BLaER1 treated with 17β-estradiol and CSF1 and Interleukin-3, amounts not matched to agents 10 nM and 100 nM (cell line): ENCODE measurements around the gene TLX3.
A peak's percentile ranks its signal among the peaks of the same experiment; 100 is the strongest.

Experiments used
- H3K27ac ChIP-seq, 11 experiments: shearing (Covaris generic); formaldehyde crosslinking; 2 replicates each; pipeline ENCODE4 v1.8.1; 2022
- H3K27me3 ChIP-seq, 11 experiments: shearing (Covaris generic); formaldehyde crosslinking; 2 replicates each; pipeline ENCODE4 v1.8.1; 2022
- H3K36me3 ChIP-seq, 11 experiments: shearing (Covaris generic); formaldehyde crosslinking; 2 replicates each; pipeline ENCODE4 v1.8.1; 2022
- H3K4me1 ChIP-seq, 10 experiments: shearing (Covaris generic); formaldehyde crosslinking; 2 replicates each; pipeline ENCODE4 v1.8.1; 2022
- H3K4me2 ChIP-seq, 11 experiments: shearing (Covaris generic); formaldehyde crosslinking; 2 replicates each; pipeline ENCODE4 v1.8.1; 2022
- H3K4me3 ChIP-seq, 10 experiments: shearing (Covaris generic); formaldehyde crosslinking; 2 replicates each; pipeline ENCODE4 v1.8.1; 2022
- H3K9ac ChIP-seq, 11 experiments: shearing (Covaris generic); formaldehyde crosslinking; 2 replicates each; pipeline ENCODE4 v1.8.1; 2022
- H3K9me3 ChIP-seq, 11 experiments: shearing (Covaris generic); formaldehyde crosslinking; replicated peaks in 1 of 11; 2 replicates each; pipeline ENCODE4 v1.8.1; 2022
- H4K20me1 ChIP-seq, 11 experiments: shearing (Covaris generic); formaldehyde crosslinking; 2 replicates each; pipeline ENCODE4 v1.8.1; 2022
- Cebpa-rat ChIP-seq, 11 experiments: shearing (Covaris generic); IDR thresholded peaks; 2 replicates each; pipeline ENCODE4 v1.8.1; 2022

Gene TLX3

DNA sequence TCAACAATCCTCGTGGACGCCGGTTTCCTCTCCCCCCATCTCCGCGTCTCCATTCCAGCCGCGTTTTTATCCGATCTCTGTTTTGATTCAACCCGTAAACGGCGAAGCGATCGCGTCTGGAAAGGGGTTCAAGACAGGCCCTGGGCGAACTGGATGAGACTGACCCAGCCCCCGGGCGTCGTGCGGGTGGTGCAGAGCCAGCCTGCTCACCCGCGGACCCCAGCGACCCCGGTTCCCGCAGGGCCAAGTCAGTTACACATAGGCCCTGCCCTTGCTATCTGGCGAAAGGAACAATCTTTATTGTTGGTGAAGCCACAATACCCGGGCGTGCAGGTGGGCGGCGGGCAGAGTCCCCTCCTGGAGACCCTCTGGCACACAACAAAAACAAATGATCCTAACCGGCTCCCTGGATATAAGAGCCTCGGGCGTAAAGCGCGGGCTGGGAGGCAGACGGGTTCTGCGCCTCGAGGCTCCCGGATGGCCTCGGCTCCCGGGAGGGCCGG lies 1.8 kb downstream of the TLX3 start:
- peaks cover 0 to 7% (median 0%) of the 10 kb centered on the region in 11 experiments; a peak in 1 of 22 replicates for H3K36me3 ChIP-seq
- no peak overlapping the region for H3K9ac ChIP-seq
- no peaks in the 10 kb centered on the region for H4K20me1 ChIP-seq
- peaks cover 49 to 66% (median 62%) of the 10 kb centered on the region in 11 experiments for H3K27me3 ChIP-seq
- H3K4me2 ChIP-seq = no peak overlapping the region
- TF ChIP-seq Cebpa-rat (IDR thresholded peaks at IDR 0.05) = no peak
- H3K9me3 ChIP-seq = peaks cover 81 to 86% (median 83%) of the 10 kb centered on the region in 11 experiments
- peak overlapping the region in 2 of 10 experiments; percentile 23 to 28; a peak in 2 of 20 replicates for H3K4me3 ChIP-seq
- H3K4me1 ChIP-seq = no peaks in the 10 kb centered on the region
- H3K27ac ChIP-seq = no peak overlapping the region

DNA sequence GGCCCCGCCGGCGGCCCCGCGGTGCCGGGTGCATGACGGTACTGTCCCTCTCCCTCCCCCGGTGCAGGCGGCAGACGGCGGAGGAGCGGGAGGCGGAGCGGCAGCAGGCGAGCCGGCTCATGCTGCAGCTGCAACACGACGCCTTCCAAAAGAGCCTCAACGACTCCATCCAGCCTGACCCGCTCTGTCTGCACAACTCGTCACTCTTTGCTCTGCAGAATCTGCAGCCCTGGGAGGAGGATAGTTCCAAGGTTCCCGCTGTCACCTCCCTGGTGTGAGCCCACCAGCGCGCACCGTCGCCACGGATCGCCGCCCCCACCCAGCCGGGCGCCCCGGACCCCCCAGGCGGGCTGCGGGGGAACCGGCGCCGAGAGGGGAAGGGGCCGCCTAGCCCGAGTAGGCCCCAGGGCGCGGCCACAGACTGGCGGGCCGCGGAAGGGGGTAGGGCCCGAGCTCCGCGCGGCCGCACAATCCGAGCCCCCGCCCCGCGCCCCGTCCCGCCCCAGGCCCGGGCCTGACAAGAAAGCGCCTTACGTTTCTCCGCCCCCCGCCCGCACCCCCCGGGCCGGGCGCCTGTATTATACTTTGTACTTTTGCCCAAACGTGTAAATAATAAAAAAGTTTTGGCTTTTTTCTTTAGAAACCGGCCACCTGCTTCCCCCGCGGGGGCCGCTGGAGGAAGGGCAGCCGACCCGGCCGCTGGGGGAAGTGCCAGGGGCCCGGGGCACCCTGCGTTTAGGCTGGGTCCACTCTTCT lies 2.5 kb downstream of the TLX3 start:
- Histone ChIP-seq H3K36me3 (peaks cover 0 to 7% (median 0%) of the 10 kb centered on the region in 11 experiments; a peak in 1 of 22 replicates), H3K9ac (no peak overlapping the region), H3K9me3 (peaks cover 88 to 93% (median 90%) of the 10 kb centered on the region in 11 experiments), H3K4me1 (no peaks in the 10 kb centered on the region), H3K27ac (no peak overlapping the region), H3K27me3 (peaks cover 49 to 70% (median 62%) of the 10 kb centered on the region in 11 experiments), H3K4me3 (peak overlapping the region in 3 of 10 experiments; percentile 23 to 47 (median 40); a peak in 6 of 20 replicates), H4K20me1 (no peaks in the 10 kb centered on the region), H3K4me2 (no peak overlapping the region)
- no peak for TF ChIP-seq Cebpa-rat (IDR thresholded peaks at IDR 0.05)

DNA sequence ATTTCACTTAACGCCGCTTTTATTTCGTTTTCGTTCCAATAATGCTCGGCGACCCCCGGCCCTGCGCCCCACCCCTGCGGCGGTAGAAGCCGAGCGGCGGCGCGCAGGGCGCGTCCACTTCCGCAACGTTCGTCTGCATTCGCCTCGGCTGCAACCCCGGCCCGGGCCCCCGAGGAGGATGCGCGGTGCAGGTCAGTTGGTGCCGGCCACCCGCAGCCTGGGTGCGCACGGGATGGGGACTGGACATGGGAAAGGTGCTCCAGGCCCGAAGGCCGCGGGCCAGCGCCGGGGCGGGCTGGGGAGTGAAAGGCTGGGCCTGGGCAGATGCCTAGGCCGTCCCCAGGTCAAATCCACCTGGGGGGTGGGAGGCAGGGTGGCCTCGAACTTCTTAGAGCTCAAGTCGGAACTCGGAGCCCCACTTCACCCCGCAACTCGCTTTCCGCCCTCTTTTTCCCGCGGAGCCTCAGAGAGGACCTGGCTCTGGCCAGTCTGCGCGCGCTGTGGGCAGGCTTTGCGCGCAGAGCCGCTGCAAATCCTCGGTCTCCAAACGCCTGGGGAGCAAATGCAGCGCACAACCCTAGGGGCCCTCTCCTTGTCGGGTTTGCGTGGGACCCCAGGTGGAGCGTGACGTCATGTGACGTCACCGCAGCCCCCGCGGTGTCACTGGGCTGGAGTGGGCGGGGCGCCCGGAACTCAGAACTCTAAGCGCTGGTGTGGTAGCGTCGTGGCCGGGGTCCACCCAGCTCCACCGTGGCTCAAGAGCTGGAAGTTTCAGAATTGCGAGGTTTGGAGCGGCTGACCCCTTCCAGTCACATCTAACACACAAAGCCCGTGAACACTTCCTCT lies 3.3 kb downstream of the TLX3 start:
- Histone ChIP-seq H3K27ac (no peak overlapping the region), H3K9me3 (peaks cover 95 to 99% (median 98%) of the 10 kb centered on the region in 11 experiments), H3K4me1 (no peaks in the 10 kb centered on the region), H3K4me3 (peak overlapping the region in 6 of 10 experiments; percentile 2 to 47 (median 30); a peak in 9 of 20 replicates), H3K4me2 (no peak overlapping the region), H4K20me1 (no peaks in the 10 kb centered on the region), H3K9ac (no peak overlapping the region), H3K27me3 (peaks cover 49 to 79% (median 68%) of the 10 kb centered on the region in 11 experiments), H3K36me3 (peaks cover 0 to 7% (median 0%) of the 10 kb centered on the region in 11 experiments; a peak in 1 of 22 replicates)
- no peak for TF ChIP-seq Cebpa-rat (IDR thresholded peaks at IDR 0.05)

DNA sequence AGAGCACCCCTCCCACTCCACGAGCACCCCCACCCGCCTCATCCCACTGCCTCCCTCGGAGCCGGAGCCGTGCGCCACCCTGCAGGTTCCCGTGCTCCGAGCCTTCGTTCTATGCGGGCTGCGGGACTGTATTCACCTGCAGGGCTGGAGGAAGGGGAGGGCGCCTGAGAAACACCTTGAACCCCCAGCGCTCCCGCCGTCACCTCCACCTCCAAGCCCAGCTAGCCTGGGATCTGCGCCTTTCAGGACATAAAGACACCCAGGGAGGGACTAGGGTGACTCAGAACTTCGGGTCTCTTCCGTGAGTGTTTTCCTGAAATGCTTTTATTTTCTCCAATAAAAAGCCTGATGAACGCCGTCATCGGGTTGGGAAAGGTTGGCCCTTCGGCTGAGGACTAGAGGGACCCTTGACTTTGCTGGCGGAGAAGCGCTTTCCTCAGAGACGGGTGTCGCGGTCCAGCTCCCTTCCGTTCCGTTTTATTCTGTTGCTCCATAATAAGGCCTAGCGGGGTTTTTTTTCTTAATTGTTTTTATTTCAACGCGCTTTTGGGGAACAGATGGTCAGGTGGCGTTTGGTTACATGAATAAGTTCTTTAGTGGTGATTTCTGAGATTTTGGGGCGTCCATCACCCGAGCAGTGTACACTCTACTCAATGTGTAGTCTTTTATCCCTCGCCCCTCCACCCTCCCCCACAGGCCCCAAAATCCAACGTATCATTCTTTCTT lies 4.6 kb downstream of the TLX3 start:
- no peak overlapping the region for H3K4me3 ChIP-seq
- peaks cover 82 to 93% (median 90%) of the 10 kb centered on the region in 11 experiments for H3K9me3 ChIP-seq
- no peak overlapping the region for H3K9ac ChIP-seq
- H3K27ac ChIP-seq = no peak overlapping the region
- H3K36me3 ChIP-seq = peaks cover 0 to 7% (median 0%) of the 10 kb centered on the region in 11 experiments; a peak in 1 of 22 replicates
- no peak for TF ChIP-seq Cebpa-rat (IDR thresholded peaks at IDR 0.05)
- no peak overlapping the region for H3K4me2 ChIP-seq
- no peaks in the 10 kb centered on the region for H3K4me1 ChIP-seq
- no peaks in the 10 kb centered on the region for H4K20me1 ChIP-seq
- H3K27me3 ChIP-seq = peaks cover 49 to 86% (median 73%) of the 10 kb centered on the region in 11 experiments

DNA sequence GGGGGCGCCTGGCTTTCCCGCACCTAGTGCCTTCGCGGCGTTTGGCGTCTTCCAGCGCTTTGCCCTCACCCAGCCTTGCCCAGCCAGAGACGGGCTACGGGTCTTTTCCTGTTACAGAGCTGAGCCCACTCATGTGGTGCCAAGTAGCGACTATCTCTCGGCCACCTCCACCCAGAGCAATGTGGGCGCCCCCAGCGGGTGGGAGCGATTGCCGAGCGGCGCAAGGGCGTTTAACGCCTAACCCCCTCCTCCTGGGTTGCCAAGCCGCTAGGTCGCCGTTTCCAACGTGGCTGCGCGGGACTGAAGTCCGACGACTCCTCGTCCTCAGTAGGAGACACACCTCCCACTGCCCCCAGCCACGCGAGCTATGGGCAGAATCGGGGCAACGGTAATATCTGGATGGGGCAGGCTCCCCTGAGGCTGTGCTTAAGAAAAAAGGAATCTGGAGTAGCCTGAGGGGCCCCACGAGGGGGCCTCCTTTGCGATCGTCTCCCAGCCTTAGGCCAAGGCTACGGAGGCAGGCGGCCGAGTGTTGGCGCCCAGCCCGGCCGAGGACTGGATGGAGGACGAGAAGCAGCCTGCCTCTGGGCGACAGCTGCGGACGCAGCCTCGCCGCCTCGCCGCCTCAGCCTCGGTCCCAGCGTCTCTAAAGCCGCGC lies 5.8 kb downstream of the TLX3 start:
- H3K9me3 ChIP-seq = peaks cover 70 to 81% (median 78%) of the 10 kb centered on the region in 11 experiments
- no peak overlapping the region for H3K9ac ChIP-seq
- no peaks in the 10 kb centered on the region for H3K4me1 ChIP-seq
- H4K20me1 ChIP-seq = no peaks in the 10 kb centered on the region
- TF ChIP-seq Cebpa-rat (IDR thresholded peaks at IDR 0.05) = no peak
- H3K27ac ChIP-seq = no peak overlapping the region
- no peak overlapping the region for H3K4me2 ChIP-seq
- peaks cover 0 to 7% (median 0%) of the 10 kb centered on the region in 11 experiments; a peak in 1 of 22 replicates for H3K36me3 ChIP-seq
- peaks cover 49 to 82% (median 68%) of the 10 kb centered on the region in 11 experiments for H3K27me3 ChIP-seq
- peak overlapping the region in 2 of 10 experiments; percentile 10 to 11; a peak in 3 of 20 replicates for H3K4me3 ChIP-seq

DNA sequence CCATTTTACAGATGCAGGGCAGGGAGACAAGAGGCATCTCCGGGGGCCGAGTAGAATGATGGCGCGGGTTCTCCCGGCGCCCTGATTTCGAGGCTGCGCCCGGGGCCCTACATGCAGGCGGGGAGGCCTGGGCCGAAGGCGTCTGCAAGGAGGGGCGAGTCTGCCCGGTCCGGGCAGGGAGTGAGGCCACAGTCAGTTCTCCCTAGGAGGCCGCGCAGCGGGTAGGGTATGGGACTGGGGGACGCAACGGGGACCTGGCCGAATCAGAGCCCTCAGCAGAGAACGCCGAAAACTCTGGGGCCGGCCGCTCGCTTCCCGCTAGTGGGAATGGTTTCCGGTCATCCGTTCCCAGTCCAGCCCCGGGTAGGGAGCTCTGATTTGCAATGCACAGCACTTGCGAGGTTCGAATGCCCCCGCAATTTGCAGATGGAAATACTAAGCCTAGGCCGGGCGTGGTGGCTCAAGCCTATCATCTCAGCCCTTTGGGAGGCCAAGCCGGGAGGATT lies 6.4 kb downstream of the TLX3 start:
- Histone ChIP-seq H3K27ac (no peak overlapping the region), H3K27me3 (peaks cover 49 to 76% (median 64%) of the 10 kb centered on the region in 11 experiments), H3K36me3 (peaks cover 0 to 7% (median 0%) of the 10 kb centered on the region in 11 experiments; a peak in 1 of 22 replicates), H3K4me3 (peak overlapping the region in 1 of 10 experiments; percentile 10; a peak in 3 of 20 replicates), H3K9me3 (peaks cover 65 to 75% (median 73%) of the 10 kb centered on the region in 11 experiments), H3K4me1 (no peaks in the 10 kb centered on the region), H3K4me2 (no peak overlapping the region), H3K9ac (no peak overlapping the region), H4K20me1 (no peaks in the 10 kb centered on the region)
- TF ChIP-seq Cebpa-rat (IDR thresholded peaks at IDR 0.05) = no peak

DNA sequence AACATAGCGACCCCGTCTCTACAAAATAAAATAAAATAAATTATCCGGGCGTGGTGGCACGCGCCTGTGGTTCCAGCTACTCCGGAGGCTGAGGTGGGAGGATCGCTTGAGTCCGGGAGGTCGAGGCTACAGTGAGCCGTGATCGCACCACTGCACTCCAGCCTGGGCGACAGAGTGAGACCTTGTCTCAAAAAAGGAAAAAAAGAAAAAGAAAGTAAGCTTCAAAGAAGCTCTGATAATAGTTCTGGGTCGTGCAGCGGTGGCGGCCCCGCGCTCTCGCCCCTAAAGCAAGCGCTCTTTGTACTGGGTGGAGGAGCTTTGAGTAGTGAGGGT lies 6.8 kb downstream of the TLX3 start:
- peaks cover 45 to 71% (median 59%) of the 10 kb centered on the region in 11 experiments for H3K27me3 ChIP-seq
- TF ChIP-seq Cebpa-rat (IDR thresholded peaks at IDR 0.05) = no peak

More for the DNA sequence above, 6.8 kb downstream of the TLX3 start:
- Histone ChIP-seq H4K20me1 (no peaks in the 10 kb centered on the region), H3K4me2 (no peak overlapping the region), H3K4me1 (no peaks in the 10 kb centered on the region), H3K36me3 (peaks cover 0 to 7% (median 0%) of the 10 kb centered on the region in 11 experiments; a peak in 1 of 22 replicates), H3K9ac (no peak overlapping the region), H3K9me3 (peaks cover 61 to 71% (median 69%) of the 10 kb centered on the region in 11 experiments), H3K4me3 (no peak overlapping the region), H3K27ac (no peak overlapping the region)
